Inflammatory macrophage (primary cell): Measurements from ENCODE around the gene SLCO4C1.

Experiments
- DNase-seq, 2 donors: peaks; one replicate each; pipeline ENCODE4 v3.0.0-alpha.2; 2020 to 2022
- total RNA-seq, 18 experiments: gene quantifications; one replicate each; lab custom pipeline; 2026; ENCODE audit warnings: mixed read lengths in 6 of 18, inconsistent platforms in 2 of 18; lab: John Stamatoyannopoulos, UW

SLCO4C1 gene, protein sequence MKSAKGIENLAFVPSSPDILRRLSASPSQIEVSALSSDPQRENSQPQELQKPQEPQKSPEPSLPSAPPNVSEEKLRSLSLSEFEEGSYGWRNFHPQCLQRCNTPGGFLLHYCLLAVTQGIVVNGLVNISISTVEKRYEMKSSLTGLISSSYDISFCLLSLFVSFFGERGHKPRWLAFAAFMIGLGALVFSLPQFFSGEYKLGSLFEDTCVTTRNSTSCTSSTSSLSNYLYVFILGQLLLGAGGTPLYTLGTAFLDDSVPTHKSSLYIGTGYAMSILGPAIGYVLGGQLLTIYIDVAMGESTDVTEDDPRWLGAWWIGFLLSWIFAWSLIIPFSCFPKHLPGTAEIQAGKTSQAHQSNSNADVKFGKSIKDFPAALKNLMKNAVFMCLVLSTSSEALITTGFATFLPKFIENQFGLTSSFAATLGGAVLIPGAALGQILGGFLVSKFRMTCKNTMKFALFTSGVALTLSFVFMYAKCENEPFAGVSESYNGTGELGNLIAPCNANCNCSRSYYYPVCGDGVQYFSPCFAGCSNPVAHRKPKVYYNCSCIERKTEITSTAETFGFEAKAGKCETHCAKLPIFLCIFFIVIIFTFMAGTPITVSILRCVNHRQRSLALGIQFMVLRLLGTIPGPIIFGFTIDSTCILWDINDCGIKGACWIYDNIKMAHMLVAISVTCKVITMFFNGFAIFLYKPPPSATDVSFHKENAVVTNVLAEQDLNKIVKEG
- 1.1 to 104 (median 11.0) reads per million in 18 experiments for total RNA-seq

DNA sequence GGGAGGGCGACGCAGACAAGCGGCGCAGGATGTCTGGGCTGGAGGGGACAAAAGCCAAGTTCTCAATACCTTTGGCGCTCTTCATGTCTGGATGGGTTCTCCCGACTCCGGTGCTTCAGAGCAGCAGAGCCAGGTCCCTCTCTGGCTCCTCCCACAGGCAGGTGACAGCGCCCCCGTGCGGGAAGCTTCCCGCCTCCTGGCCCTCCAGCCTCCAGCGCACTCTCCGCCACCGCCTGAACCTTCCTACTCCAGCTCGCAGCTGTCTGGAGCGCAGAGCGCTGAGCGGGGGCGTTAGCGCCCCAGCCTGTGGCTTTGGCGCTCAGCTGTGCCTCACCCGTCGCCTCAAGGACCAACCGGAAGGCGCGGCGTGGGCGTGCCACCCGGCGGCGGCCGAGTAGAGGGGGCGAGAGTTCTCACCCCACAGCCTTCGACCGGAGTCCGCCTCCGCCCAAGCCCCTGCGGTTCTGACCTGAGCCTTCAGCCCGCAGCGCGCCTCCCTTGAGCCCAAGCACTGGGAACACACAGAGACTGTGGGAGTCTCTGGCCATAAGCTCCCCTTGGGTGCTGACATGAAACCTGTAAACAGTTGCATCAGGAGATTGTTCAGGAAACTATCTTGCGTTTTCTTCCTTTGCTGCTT is at the start of gene SLCO4C1:
Gene SLCO4C1 (minus strand): TSS at position 107 of the 640 bp plus-strand sequence. CDS start 22 bp downstream, at position 85.
- peak; percentile 89 for DNase-seq

DNA sequence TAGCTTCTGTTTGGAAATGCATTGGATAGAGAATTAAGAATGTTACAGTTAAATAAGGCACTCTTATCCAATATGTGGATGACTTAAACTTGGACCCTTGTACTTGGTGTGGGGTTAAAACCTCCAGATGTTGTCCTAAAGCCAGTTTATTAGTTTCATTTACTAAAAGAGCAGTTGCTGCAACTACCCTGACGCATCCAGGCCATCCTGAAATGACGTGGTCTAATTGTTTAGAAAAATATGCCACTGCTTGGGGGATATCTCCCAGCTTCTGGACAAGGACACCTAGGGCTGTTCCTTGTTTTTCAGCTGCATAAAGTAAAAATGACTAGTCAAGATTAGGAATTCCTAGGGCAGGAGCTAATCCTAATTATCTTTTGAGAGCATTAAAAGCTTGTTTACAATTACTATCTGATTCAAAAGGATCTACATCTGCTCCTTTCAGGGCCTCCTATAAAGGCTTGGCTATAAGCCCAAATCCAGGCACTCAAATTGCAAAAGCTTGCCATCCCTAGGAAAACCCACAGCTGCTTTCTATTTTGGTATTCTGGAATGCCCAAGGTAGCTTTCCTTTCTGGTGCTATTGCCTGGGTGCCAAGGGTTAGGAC is 45.7 kb upstream of the SLCO4C1 start:
- no peak for DNase-seq

DNA sequence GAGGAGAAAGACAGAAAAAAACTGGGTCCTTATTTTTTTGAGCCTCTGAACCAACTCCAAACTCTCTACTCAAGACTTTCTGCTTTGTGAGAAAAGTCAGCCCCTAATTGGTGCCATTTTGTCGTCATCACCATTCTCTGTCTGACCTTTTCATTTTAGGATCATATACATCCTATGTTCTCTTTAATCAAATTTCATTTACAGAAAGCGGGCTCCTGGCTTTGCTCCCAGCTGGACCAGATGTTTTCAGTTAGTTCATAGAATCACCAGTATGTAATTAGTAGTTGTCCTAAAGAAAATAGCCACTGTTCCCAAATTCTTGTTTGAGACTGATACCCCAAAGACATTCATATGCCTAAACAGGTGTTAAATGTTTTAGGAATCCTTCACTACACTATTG is 28.6 kb upstream of the SLCO4C1 start:
- no peak for DNase-seq

DNA sequence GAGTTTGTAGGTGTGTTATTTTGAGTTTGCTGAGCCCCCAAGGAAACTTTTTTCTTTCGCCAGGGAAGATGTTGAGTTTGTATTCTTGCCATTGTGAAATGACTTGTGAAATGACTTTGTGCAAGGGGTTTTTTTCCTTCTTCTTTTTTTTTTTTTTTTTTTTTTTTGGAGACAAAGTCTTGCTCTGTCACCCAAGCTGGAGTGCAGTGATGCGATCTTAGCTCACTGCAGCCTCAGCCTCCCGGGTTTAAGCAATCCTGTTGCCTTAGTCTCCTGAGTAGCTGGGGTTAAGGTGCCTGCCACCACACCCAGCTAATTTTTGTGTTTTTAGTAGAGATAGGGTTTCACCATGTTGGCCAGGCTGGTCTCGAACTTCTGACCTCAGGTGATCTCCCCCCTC is 22.7 kb upstream of the SLCO4C1 start:
- DNase-seq = peak; percentile 35 to 56

DNA sequence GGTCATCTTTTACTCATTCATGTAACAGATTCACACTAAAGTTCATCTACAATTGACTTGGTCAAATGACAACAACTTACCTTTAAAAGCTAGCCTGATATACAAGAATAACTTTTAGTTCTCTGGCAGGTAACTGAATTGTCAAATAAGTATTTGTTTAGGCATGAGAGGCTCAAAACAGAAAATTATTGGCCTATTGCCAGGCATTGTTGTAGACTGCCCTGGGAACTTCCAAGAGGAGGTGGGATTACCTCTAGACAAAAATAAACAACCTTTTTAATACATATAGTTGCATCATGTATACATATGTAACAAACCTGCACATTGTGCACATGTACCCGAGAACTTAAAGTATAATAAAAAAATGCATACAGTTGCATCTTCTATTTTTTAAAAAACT is 18.2 kb upstream of the SLCO4C1 start:
- no peak for DNase-seq

DNA sequence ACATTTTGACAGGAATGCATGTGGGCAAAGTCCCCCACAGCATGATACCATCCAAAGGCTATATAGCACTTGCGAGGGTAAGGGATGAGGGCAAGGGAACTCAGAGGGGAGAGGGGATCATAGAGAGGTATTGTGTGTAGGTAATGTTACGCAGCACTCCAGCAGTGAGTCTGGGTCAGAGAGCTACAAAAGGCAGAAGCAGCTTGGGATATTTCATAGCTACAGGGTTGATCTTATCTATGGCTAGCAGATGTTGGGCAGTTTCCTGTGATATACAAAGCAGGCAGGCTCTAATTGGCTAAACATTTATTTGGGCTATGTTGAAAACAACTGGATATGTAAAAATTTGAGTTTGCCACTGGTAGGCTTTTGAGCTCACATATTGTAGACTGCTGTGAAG is 17.8 kb upstream of the SLCO4C1 start:
- no peak for DNase-seq

DNA sequence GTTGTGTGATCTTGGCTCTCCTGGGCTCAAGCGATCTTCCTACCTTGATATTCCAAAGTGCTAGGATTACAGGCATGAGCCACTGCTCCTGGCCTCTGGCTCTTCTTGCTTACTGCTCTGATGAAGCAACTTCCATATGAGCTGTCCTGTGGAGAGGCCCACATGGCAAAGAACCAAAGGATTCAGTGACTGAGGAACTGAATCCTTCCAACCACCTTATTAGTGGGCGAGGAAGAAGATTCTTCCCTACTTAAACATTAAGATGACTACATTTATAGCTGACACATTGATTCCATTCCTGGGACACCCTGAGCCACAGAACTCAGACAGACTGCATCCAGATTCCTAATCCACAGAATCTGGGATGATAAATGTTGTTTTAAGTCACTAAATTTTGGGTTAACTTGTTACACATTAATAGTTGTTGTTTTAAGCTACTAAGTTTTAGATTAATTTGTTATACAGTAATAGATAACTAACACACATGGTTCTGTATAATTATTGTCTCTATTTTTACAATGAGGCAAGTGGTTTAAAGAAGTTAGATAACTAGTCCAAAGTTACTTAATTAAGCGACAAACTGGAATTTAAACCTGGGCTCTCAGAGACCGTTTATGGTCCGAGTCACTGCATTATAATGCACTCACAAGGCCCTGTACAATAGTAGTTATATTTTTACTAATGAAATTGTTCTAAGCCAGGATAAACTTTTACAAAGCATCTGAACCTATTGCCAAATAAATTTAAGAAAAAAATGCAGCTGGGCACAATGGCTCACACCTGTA is 16.7 kb upstream of the SLCO4C1 start:
- DNase-seq = peak; percentile 50 to 63

DNA sequence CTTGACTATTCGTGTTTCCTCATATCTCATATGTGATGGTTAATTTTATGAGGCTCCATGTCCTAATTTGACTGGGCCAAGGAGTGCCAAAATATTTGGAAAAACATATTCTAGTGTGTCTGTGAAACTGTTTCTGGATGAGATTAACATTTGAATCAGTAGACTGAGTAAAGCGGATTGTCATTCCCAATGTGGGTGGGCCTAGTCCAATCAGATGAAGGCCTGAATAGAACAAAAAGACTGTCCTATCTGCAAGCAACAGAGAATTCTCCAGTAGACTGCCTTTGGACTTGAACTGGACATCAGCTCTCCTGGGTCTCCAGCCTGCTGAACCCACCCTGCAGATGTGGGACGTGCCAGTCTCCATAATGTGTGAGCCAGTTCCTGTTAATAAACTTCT is 13.5 kb upstream of the SLCO4C1 start:
- DNase-seq = no peak

DNA sequence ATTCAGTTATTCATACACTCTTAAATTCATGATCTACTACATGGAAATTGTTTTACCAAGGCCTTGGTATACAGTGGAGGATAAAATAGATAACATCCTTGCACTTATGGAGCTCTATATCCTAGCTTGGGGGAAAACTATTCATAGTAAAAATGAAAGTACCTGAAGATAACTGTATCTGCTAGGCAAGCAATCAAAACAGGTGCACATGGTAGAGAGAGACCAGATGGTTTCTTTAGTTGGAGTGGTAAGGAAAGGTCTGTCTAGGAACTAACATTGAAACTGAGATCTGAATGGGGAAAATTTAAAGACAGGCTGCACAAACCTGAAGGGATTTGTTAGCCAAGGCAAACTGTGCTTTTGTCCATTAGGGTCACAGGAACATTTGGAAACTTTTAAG is 11.1 kb upstream of the SLCO4C1 start:
- DNase-seq = no peak

DNA sequence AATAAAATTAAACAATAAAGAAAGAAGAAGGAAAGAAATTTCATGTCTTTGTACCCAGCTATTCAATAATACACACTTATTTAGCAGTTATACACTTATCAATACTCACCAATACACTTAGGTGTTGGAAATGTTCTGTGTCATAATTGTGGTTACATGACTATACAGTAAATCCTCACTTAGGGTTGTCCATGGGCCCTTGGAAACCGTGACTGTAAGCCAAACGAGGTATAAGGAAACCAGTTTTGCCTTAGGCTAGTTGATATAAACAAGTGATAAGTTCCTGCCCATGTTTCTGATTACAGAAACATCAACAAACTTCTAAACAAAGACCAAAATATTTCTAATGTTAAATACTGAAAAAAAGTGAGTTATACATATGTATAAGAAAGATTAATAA is 10.0 kb upstream of the SLCO4C1 start:
- DNase-seq = no peak

DNA sequence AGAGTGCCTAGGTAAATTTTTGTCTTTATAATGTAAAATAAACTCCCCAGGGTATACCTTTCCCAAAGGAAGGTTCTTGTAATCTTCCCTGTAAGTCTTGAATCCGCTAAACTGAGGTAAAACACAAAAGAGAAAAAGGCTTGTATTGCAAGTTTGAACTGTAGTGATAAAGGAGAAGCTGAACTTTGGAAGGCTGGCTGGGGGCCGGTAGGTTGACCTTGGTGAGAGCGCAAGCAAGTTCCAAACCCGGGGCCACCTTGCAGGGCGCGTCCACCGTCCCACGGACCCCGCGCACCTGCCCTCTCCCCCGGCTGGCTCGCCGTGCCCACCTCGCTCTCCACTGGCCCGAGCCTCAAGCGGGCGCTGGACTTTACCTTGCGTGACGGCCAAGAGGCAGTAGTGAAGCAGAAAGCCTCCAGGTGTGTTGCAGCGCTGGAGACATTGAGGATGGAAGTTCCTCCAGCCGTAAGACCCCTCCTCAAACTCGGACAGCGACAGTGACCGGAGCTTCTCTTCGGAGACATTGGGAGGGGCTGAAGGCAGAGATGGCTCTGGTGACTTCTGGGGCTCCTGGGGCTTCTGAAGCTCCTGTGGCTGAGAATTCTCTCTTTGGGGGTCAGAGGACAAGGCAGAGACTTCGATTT is 428 bp downstream of the SLCO4C1 start:
- no peak for DNase-seq

DNA sequence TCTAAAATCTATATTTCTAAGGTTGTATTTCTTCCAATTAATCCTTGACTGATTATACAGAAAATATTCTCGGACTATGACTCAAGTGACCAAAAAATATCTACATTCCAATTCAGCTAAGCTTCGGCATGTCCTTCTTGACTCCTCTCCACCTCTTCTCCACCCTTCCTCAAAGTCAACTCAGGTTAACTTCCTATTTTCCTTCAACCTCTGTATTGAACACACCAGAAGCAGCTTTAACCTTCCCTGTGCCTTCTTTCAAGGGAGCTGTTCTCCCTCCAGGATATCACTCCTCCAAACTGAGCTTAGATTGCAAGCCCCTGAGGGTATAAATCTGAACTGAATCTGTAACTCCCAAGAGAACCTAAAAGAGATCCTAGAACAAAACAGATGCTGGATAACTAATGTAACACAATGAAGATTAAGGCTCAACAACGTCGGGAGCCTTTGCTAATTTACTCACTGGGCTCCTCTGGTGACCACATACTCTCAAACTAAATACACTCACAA is 1.1 kb downstream of the SLCO4C1 start:
- no peak for DNase-seq

DNA sequence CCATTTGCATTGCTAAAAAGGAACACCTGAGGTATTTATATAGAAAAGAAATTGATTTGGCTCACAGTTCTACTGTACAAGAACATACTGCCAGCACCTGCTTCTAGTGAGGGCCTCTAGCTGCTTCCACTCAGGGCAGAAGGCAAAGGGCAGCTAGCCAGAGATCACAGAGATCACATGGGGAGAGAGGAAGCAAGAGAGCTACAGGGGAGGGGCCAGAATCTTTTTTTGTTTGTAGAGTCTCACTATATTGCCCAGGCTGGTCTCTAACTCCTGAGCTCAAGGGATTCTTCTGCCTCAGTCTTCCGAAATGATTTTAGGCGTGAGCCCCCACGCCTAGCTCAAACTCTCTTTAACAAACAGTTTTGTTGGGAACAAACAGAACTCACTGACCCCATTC is 6.1 kb downstream of the SLCO4C1 start:
- DNase-seq = no peak

DNA sequence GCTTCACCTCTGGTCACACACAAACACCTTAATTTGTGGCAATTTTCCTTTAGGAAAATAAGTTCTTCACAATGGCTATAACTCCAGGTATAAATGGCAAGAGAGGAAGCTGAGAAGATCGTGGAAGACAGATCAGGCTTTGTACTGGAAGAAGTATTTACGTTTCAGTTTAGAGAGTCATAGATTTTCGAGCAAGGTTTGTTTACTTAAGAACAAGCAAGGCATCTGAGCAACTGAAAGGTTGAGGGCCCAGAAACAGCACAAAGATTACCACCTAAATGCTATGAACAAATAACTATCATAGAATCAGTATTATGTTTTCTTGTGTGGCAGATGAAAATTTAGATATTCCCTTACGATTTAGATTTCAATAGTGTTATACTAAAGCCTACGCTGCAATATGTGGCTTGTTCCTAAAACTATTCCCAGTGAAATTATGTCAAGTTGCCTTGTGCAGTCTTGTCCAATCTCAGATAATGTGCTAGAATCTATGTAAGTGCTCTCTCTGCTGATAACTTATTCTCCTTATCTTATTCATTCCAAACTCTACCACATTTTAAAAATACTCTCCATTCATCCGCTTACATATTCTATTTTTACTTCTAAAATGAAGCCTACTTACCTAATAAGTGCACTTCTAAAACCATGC is 6.7 kb downstream of the SLCO4C1 start:
- no peak for DNase-seq

DNA sequence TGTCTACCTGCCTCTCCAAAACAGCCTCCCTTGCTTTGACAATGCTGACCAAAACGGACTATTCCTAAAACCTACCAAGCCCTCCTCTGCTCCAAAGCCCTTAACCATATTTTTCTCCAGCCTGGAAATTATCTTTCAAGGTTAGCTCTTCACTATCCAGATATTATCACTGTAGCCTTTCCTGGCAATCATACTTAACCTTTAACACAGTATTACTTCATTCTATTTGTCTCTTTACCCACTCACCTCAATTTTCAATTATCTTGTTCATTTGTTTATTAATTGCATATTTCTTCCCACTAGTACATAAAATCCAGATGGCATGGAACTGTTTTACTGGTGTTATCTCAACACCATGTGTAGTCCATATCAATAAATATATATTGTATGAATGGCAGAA is 7.5 kb downstream of the SLCO4C1 start:
- DNase-seq = no peak

DNA sequence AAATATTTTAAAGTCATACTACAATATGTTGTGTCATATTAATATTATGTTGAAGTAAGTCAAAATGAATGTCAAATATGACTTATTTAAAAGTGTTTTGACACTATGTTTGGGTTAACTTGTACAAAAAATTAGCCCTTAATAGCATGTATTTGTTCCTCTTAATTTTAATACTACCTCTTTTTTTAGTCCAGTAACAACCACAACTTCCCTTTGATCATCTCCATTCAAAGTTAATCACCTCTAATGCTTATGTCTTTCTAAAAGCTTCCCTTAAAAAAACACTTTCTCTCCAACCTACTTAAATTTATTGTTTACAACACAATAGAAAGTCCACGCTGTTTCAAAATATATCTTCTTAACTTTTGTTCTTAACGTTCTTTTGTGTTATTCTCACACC is 9.6 kb downstream of the SLCO4C1 start:
- DNase-seq = peak; percentile 21 to 84

DNA sequence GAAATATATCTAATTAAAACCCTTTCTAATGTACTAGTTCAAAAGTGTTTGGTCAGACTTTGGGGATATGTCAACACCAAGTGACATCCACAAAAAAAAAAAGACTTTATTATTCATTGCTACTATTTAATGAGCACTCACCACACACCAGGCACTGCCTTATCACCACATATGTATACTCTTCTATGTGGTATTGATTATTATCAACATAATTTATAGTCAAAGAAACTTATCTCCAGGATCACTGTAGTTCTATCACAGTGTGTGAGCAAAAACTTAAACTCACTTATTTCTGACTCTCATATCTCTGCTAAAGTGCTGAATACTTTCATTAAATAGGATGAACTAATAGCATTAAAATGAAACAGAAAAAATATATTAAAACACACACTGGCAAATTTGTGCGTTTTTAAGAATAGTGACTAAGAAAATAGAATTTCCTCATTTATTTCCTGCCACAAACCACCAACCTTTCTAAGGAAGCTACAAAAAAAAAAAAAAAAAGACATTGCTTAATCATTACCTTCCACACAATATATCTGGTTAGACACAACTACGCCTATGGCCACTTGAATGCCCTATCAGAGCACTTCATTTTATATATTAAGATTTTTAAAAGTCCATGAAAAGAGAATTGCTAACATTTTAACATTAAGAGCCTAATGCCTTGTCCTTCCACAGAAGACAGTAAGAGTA is 12.8 kb downstream of the SLCO4C1 start:
- peak; percentile 19 to 88 for DNase-seq

DNA sequence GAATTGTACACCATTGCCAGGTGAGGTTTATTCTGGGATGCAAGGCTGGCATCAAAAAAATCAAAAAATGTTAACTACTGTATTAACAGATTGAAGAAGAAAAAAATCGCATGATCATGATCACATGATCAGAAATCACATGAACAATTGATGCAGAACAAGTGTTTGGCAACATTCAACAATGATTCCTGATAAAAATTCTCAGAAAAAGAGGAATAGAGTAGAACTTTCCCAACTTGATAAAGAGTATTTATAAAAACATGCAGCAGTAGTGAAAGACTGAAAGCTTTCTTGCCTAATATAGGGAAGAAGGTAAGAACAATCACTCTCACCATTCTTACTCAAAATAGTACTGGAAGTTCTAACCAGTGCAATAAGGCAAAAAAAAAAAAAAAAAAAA is 16.4 kb downstream of the SLCO4C1 start:
- DNase-seq = peak in 1 of 2 donors; percentile 69

DNA sequence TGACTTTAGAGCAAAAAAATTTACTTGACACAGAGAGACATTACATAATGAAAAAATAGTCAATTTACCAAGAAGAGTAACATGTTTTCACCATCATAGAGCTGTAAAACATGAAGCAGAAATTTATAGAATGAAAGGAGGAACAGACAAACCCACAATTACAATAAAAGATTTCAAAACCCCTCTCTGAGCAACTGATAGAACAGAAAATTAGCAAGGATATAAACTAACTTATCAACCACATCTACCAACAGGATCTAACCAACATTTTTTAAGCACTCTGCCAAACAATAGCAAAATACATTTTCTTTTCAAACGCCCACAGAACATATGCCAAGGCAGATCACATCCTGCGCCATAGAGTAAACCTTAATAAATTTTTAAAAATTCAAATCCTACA is 17.9 kb downstream of the SLCO4C1 start:
- peak in 1 of 2 donors; percentile 49 for DNase-seq

DNA sequence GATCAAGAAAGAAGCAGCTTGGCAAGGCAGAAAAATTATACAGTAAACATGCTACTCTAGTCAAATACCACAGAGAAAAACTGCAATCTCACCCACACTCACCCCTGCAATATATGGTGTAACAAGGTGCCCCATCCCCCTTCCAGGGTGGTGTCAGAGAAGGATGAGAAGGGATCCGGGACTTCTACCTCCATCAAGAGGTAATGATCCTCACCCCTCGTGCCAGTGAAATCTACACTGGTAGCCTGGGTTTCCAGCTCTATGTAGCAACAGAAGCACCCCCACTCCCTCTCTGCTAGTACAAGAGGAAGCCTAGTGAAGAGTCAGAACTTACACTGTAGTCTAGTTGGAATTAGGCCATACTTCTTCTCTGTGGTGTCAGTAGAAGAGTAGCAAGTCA is 18.9 kb downstream of the SLCO4C1 start:
- peak; percentile 61 to 72 for DNase-seq
